PC-9 (cell line): ENCODE measurements around the gene ERVW-1.

ENCODE experiments used
- CTCF ChIP-seq: fragments of 200-600 bp; sonication (generic); conservative IDR thresholded peaks from 2 replicates; pipeline ENCODE4 v1.6.1; 2017; ENCODE audit warnings: mixed run types, antibody characterized with exemption, mild to moderate bottlenecking, moderate library complexity
- EZH2 ChIP-seq: fragments of 200-600 bp; sonication (generic); IDR thresholded peaks from 2 replicates; pipeline ENCODE4 v1.8.0; 2017; ENCODE audit warnings: antibody characterized with exemption, low read depth

DNA sequence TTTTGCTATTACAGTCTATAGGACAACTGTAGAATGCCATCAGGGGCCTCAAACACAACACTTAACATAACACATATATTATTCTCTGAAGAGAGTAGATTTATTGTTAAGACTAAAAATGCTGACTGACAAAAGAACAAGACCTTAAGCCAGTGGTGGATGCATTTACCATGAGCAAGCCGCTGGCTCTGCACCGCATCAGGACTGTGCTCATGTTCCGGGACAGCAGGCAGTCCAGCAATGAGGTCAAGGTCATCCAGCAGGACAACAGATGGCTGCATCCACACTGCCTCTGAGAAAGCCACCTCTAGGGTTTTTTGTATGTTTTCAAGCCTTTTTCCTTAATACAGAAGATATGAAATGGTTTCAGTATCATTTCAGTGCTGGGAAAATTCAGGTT lies 26.8 kb upstream of the ERVW-1 start:
- no peak for TF ChIP-seq CTCF
- no peak for TF ChIP-seq EZH2
